ENCODE data around the gene PTPN4.

DNA sequence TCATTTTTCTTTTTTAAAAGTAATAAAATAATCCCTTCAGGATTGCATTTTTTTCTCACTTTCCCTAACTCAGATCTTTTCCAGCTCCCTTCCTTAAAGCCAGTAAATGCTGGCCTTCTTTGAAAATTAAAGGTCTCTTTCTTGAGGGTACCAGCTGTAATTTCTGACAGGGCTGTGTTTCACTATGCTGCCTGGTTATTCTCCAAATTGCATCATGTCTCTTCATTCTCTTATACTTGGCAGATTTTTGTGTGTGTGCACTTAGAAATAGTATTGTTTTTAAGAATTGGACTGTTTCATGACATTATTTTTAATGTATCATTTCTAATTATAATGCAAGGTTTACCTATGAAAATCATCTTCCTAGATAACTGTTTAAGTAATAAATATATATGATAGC is 181.1 kb downstream of the PTPN4 start:
- TF ChIP-seq CTCF (conservative IDR thresholded peaks at IDR 0.05; ENCODE audit: low read depth, low read length) (no peak), EZH2 (IDR thresholded peaks at IDR 0.05; ENCODE audit: low read length, unreplicated experiment) (no peak), EZH2phosphoT487 (IDR thresholded peaks at IDR 0.05; ENCODE audit: borderline replicate concordance, low read length) (no peak)
